HepG2 (cell line): ENCODE data around the gene LAMC3. TPM values are rescaled to one million over a fixed set of nuclear protein-coding genes. Genes with fewer than 3 reads are reported as not detected.

Source experiments
- ARID3A ChIP-seq: IDR thresholded peaks from 2 replicates; pipeline ENCODE4 v1.6.1; 2012; ENCODE audit warnings: low read depth, low read length, improper control_type of control experiment
- BORCS8-MEF2B ChIP-seq: sonication (generic); formaldehyde crosslinking; IDR thresholded peaks from 2 replicates; pipeline ENCODE4 v1.8.0; 2022; ENCODE audit warnings: mild to moderate bottlenecking, missing genetic modification reagents
- BRD4 ChIP-seq: sonication (generic); formaldehyde crosslinking; IDR thresholded peaks from 2 replicates; pipeline ENCODE4 v1.4.0; 2020; ENCODE audit warnings: missing genetic modification reagents
- FOXA1 ChIP-seq, 2 experiments: fragments of 450-650 bp in 1 of 2; sonication (generic) in 1 of 2; formaldehyde crosslinking in 1 of 2; IDR thresholded peaks; 2 replicates each; pipeline versions ENCODE4 v1.4.0 to v1.6.1; 2016 to 2020; ENCODE audit warnings: missing genetic modification reagents in 1 of 2
- HNF4A ChIP-seq: sonication (generic); formaldehyde crosslinking; IDR thresholded peaks from 2 replicates; pipeline ENCODE4 v1.4.0; 2020; ENCODE audit warnings: missing genetic modification reagents
- MYPOP ChIP-seq: sonication (generic); formaldehyde crosslinking; IDR thresholded peaks from 2 replicates; pipeline ENCODE4 v1.8.1; 2023; ENCODE audit warnings: mild to moderate bottlenecking, moderate library complexity, missing genetic modification reagents
- SKIL ChIP-seq: sonication (generic); formaldehyde crosslinking; IDR thresholded peaks from 2 replicates; pipeline ENCODE4 v1.8.0; 2022; ENCODE audit warnings: missing genetic modification reagents, mild to moderate bottlenecking, moderate library complexity, borderline replicate concordance
- SMARCE1 ChIP-seq: fragments of 450-650 bp; IDR thresholded peaks from 2 replicates; pipeline ENCODE4 v1.6.1; 2017; ENCODE audit warnings: borderline replicate concordance
- STAT5B ChIP-seq: sonication (generic); formaldehyde crosslinking; IDR thresholded peaks from 2 replicates; pipeline ENCODE4 v1.4.0; 2020; ENCODE audit warnings: missing genetic modification reagents
- TAF1 ChIP-seq: sonication (generic); formaldehyde crosslinking; IDR thresholded peaks from 2 replicates; pipeline ENCODE4 v1.4.0; 2020; ENCODE audit warnings: missing genetic modification reagents
- TFDP2 ChIP-seq: sonication (generic); formaldehyde crosslinking; IDR thresholded peaks from 2 replicates; pipeline ENCODE4 v1.4.0; 2020; ENCODE audit warnings: missing genetic modification reagents
- THAP11 ChIP-seq: IDR thresholded peaks from 2 replicates; pipeline ENCODE4 v1.6.1; 2016; ENCODE audit warnings: missing biosample characterization, missing genetic modification reagents
- XBP1 ChIP-seq: sonication (generic); formaldehyde crosslinking; IDR thresholded peaks from 2 replicates; pipeline ENCODE4 v1.5.0; 2020; ENCODE audit warnings: missing genetic modification reagents
- ZNF18 ChIP-seq: sonication (generic); formaldehyde crosslinking; IDR thresholded peaks from 2 replicates; pipeline ENCODE4 v1.8.0; 2022; ENCODE audit warnings: mild to moderate bottlenecking, missing genetic modification reagents; ENCODE audit not compliant: insufficient replicate concordance
- ZNF317 ChIP-seq: sonication (generic); formaldehyde crosslinking; IDR thresholded peaks from 2 replicates; pipeline ENCODE4 v1.5.0; 2020; ENCODE audit warnings: mild to moderate bottlenecking, missing genetic modification reagents
- ZNF362 ChIP-seq: sonication (generic); formaldehyde crosslinking; IDR thresholded peaks from 2 replicates; pipeline ENCODE4 v1.4.0; 2020; ENCODE audit warnings: missing genetic modification reagents, mild to moderate bottlenecking, borderline replicate concordance
- ZNF546 ChIP-seq: sonication (generic); formaldehyde crosslinking; conservative IDR thresholded peaks from 2 replicates; pipeline ENCODE4 v1.8.1; 2023; ENCODE audit warnings: mild to moderate bottlenecking, missing genetic modification reagents
- ZNF549 ChIP-seq: sonication (generic); formaldehyde crosslinking; IDR thresholded peaks from 2 replicates; pipeline ENCODE4 v1.5.0; 2020; ENCODE audit warnings: missing genetic modification reagents
- ZNF772 ChIP-seq: sonication (generic); formaldehyde crosslinking; IDR thresholded peaks from 2 replicates; pipeline ENCODE4 v1.5.0; 2020; ENCODE audit warnings: mild to moderate bottlenecking, missing genetic modification reagents
- polyA plus RNA-seq, 8 experiments: library from polyadenylated mRNA; depleted of rRNA in 3 of 8; stranded (reverse) in 7 of 8; unstranded in 1 of 8; fragments of >200 nt; fragmentation: Illumina TruSeq in 4 of 8; extraction: Trizol in 4 of 8; gene quantifications; 2 replicates each; pipeline versions ENCODE4 v1.2.1 to v1.2.3, GENCODE V29; 2011 to 2016; ENCODE audit warnings: low read depth in 4 of 8, missing spikeins in 1 of 8, mixed read lengths in 1 of 8; ENCODE audit not compliant: insufficient read depth in 1 of 8
- total RNA-seq, 5 experiments: library from RNA; depleted of rRNA; stranded (reverse); fragments of >200 nt; fragmentation: Illumina TruSeq; extraction: Trizol; gene quantifications; 2 replicates each; pipeline ENCODE4 v1.2.3, GENCODE V29; 2016; ENCODE audit warnings: low read depth in 1 of 5

Gene LAMC3
- total and polyA plus RNA-seq, 2 of the 13 experiments (the other 11 are each of a cell fraction or from before 2014, with no cell fraction given) = 0.07 to 0.57 TPM

- no peak for TF ChIP-seq MYPOP (CRISPR knock-in tag)
- TF ChIP-seq TFDP2 (CRISPR knock-in tag) = peak; percentile 56; the same call in 1 of the 2 replicates
- no peak for TF ChIP-seq ZNF18 (CRISPR knock-in tag)
- no peak for TF ChIP-seq TAF1 (CRISPR knock-in tag)
- 0 out of 2 replicates have a peak, but pooled peaks have one; percentile 50 for TF ChIP-seq BORCS8-MEF2B (CRISPR knock-in tag)
- TF ChIP-seq ARID3A = no peak
- no peak for TF ChIP-seq XBP1 (CRISPR knock-in tag)
- TF ChIP-seq ZNF317 (CRISPR knock-in tag) = no peak
- no peak for TF ChIP-seq ZNF549 (CRISPR knock-in tag)
- no peak for TF ChIP-seq SMARCE1
- TF ChIP-seq THAP11 = peak; percentile 29; the same call in 1 of the 2 replicates
- peak; percentile 67; the same call in 1 of the 2 replicates for TF ChIP-seq SKIL (CRISPR knock-in tag)
- TF ChIP-seq BRD4 (CRISPR knock-in tag) = no peak
- TF ChIP-seq STAT5B = no peak
- TF ChIP-seq FOXA1 (IDR thresholded peaks at IDR 0.05) = no peak
- TF ChIP-seq FOXA1 (CRISPR knock-in tag; IDR thresholded peaks at IDR 0.05) = peak; percentile 30; the same call in 1 of the 2 replicates
- no peak for TF ChIP-seq ZNF362 (CRISPR knock-in tag)
- 0 out of 2 replicates have a peak, but pooled peaks have one; percentile 31 for TF ChIP-seq ZNF546 (CRISPR knock-in tag)
- TF ChIP-seq HNF4A (CRISPR knock-in tag) = peak; percentile 52
- TF ChIP-seq ZNF772 (CRISPR knock-in tag) = no peak
These were observed 69.7 kb downstream of the LAMC3 start (continued) for GRCh38 chr9:131078427-131079366.
